SK-N-SH treated with all-trans-retinoic acid at 6 μM for 48 hours (cell line): ENCODE measurements around the gene TTC38.

ENCODE experiments used
- ATAC-seq: fragments of 200-7000 bp; cut with Tn5 transposase; 3 replicates; pipeline ENCODE4 v1.9.1; 2020; ENCODE audit warnings: mild to moderate bottlenecking, moderate library complexity
- ARNTL ChIP-seq: fragments of 450-650 bp; formaldehyde crosslinking; IDR thresholded peaks from 2 replicates; pipeline ENCODE4 v1.5.0; 2020; ENCODE audit warnings: low read depth, mild to moderate bottlenecking, moderate library complexity, borderline replicate concordance
- BACH2 ChIP-seq: fragments of 250-450 bp; sonication (Bioruptor Pico); IDR thresholded peaks from 2 replicates; pipeline ENCODE4 v1.9.0; 2021; ENCODE audit warnings: mild to moderate bottlenecking, borderline replicate concordance
- CREB5 ChIP-seq: fragments of 250-450 bp; sonication (Bioruptor Pico); IDR thresholded peaks from 2 replicates; pipeline ENCODE4 v1.5.1; 2020; ENCODE audit warnings: low read depth, mild to moderate bottlenecking, moderate library complexity
- CSDC2 ChIP-seq: fragments of 250-450 bp; sonication (Bioruptor Pico); IDR thresholded peaks from 2 replicates; pipeline ENCODE4 v1.5.0; 2020; ENCODE audit warnings: mild to moderate bottlenecking, moderate library complexity
- ESRRG ChIP-seq: fragments of 250-450 bp; sonication (Bioruptor Pico); IDR thresholded peaks from 2 replicates; pipeline ENCODE4 v1.6.1; 2021; ENCODE audit warnings: mild to moderate bottlenecking
- GLIS3 ChIP-seq: fragments of 250-450 bp; sonication (Bioruptor Pico); IDR thresholded peaks from 2 replicates; pipeline ENCODE4 v1.5.0; 2020; ENCODE audit warnings: mild to moderate bottlenecking, moderate library complexity
- ISL1 ChIP-seq: fragments of 250-450 bp; sonication (Bioruptor Pico); IDR thresholded peaks from 2 replicates; pipeline ENCODE4 v2.1.2; 2022; ENCODE audit warnings: mild to moderate bottlenecking, moderate library complexity
- OSR1 ChIP-seq: fragments of 250-450 bp; sonication (Bioruptor Pico); IDR thresholded peaks from 2 replicates; pipeline ENCODE4 v1.8.0; 2022; ENCODE audit warnings: moderate library complexity, mild to moderate bottlenecking, inconsistent platforms
- PATZ1 ChIP-seq: fragments of 250-450 bp; sonication (Bioruptor Pico); IDR thresholded peaks from 2 replicates; pipeline ENCODE4 v1.8.0; 2020; ENCODE audit warnings: mild to moderate bottlenecking, moderate library complexity, borderline replicate concordance
- POU6F1 ChIP-seq: fragments of 250-450 bp; sonication (Bioruptor Pico); IDR thresholded peaks from 2 replicates; pipeline ENCODE4 v1.8.0; 2021; ENCODE audit warnings: low read depth, mild to moderate bottlenecking, moderate library complexity, borderline replicate concordance
- PPARA ChIP-seq: fragments of 250-450 bp; sonication (Bioruptor Pico); IDR thresholded peaks from 2 replicates; pipeline ENCODE4 v1.5.0; 2020; ENCODE audit warnings: mild to moderate bottlenecking, borderline replicate concordance
- RARB ChIP-seq: fragments of 250-450 bp; sonication (Bioruptor Pico); IDR thresholded peaks from 2 replicates; pipeline ENCODE4 v1.8.0; 2021; ENCODE audit warnings: mild to moderate bottlenecking, moderate library complexity
- SNAI2 ChIP-seq: fragments of 250-450 bp; sonication (Bioruptor Pico); IDR thresholded peaks from 2 replicates; pipeline ENCODE4 v1.5.0; 2020; ENCODE audit warnings: mild to moderate bottlenecking, moderate library complexity
- TCF4 ChIP-seq: fragments of 250-450 bp; sonication (Bioruptor Pico); IDR thresholded peaks from 2 replicates; pipeline ENCODE4 v1.8.0; 2021; ENCODE audit warnings: mild to moderate bottlenecking, moderate library complexity, borderline replicate concordance
- ZC3H10 ChIP-seq: fragments of 250-450 bp; sonication (Bioruptor Pico); IDR thresholded peaks from 2 replicates; pipeline ENCODE4 v1.5.1; 2021; ENCODE audit warnings: mild to moderate bottlenecking, moderate library complexity
- ZFP3 ChIP-seq: fragments of 250-450 bp; sonication (Bioruptor Pico); IDR thresholded peaks from 2 replicates; pipeline ENCODE4 v1.5.0; 2020; ENCODE audit warnings: mild to moderate bottlenecking, moderate library complexity
- ZFP30 ChIP-seq: fragments of 450-650 bp; formaldehyde crosslinking; IDR thresholded peaks from 2 replicates; pipeline ENCODE4 v1.5.0; 2022; ENCODE audit warnings: mild to moderate bottlenecking, moderate library complexity
- ZNF565 ChIP-seq: fragments of 450-650 bp; formaldehyde crosslinking; conservative IDR thresholded peaks from 2 replicates; pipeline ENCODE4 v1.5.0; 2020; ENCODE audit warnings: low read depth, mild to moderate bottlenecking, moderate library complexity
- ZNF8 ChIP-seq: fragments of 450-650 bp; formaldehyde crosslinking; IDR thresholded peaks from 2 replicates; pipeline ENCODE4 v1.5.0; 2020; ENCODE audit warnings: mild to moderate bottlenecking, moderate library complexity
- TF ChIP-seq, protein P1 (sequence below): fragments of 250-450 bp; sonication (Bioruptor Pico); IDR thresholded peaks from 2 replicates; pipeline ENCODE4 v1.5.0; 2020; ENCODE audit warnings: mild to moderate bottlenecking, moderate library complexity

The TTC38 gene

GRCh38 chr22:46299101-46299500 lies 31.3 kb downstream of the TTC38 start:
- TF ChIP-seq SNAI2 (CRISPR knock-in tag), result no peak
- no peak for TF ChIP-seq ZNF565 (CRISPR knock-in tag)
- no peak for TF ChIP-seq ZFP3 (CRISPR knock-in tag)
- no peak for TF ChIP-seq CREB5
- no peak for TF ChIP-seq PPARA (CRISPR knock-in tag)
- no peak for TF ChIP-seq ESRRG (CRISPR knock-in tag)
- TF ChIP-seq ISL1 (CRISPR knock-in tag), result no peak
- no peak for TF ChIP-seq TCF4 (CRISPR knock-in tag)
- TF ChIP-seq, protein P1, sequence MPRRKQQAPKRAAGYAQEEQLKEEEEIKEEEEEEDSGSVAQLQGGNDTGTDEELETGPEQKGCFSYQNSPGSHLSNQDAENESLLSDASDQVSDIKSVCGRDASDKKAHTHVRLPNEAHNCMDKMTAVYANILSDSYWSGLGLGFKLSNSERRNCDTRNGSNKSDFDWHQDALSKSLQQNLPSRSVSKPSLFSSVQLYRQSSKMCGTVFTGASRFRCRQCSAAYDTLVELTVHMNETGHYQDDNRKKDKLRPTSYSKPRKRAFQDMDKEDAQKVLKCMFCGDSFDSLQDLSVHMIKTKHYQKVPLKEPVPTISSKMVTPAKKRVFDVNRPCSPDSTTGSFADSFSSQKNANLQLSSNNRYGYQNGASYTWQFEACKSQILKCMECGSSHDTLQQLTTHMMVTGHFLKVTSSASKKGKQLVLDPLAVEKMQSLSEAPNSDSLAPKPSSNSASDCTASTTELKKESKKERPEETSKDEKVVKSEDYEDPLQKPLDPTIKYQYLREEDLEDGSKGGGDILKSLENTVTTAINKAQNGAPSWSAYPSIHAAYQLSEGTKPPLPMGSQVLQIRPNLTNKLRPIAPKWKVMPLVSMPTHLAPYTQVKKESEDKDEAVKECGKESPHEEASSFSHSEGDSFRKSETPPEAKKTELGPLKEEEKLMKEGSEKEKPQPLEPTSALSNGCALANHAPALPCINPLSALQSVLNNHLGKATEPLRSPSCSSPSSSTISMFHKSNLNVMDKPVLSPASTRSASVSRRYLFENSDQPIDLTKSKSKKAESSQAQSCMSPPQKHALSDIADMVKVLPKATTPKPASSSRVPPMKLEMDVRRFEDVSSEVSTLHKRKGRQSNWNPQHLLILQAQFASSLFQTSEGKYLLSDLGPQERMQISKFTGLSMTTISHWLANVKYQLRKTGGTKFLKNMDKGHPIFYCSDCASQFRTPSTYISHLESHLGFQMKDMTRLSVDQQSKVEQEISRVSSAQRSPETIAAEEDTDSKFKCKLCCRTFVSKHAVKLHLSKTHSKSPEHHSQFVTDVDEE (CRISPR knock-in tag), result no peak
- TF ChIP-seq PATZ1 (CRISPR knock-in tag), result no peak
- TF ChIP-seq CSDC2 (CRISPR knock-in tag), result no peak
- TF ChIP-seq OSR1 (CRISPR knock-in tag), result no peak
- ATAC-seq, result no peak

- ATAC-seq, result no peak
- TF ChIP-seq ZC3H10, result no peak
- no peak for TF ChIP-seq POU6F1
- TF ChIP-seq ZFP30 (CRISPR knock-in tag), result no peak
- TF ChIP-seq BACH2 (CRISPR knock-in tag), result no peak
- TF ChIP-seq CSDC2 (CRISPR knock-in tag), result no peak
- TF ChIP-seq PATZ1 (CRISPR knock-in tag), result no peak
- TF ChIP-seq ZNF565 (CRISPR knock-in tag), result no peak
- TF ChIP-seq OSR1 (CRISPR knock-in tag), result no peak
- no peak for TF ChIP-seq GLIS3 (CRISPR knock-in tag)
- TF ChIP-seq ZFP3 (CRISPR knock-in tag), result no peak
- TF ChIP-seq PPARA (CRISPR knock-in tag), result no peak
- no peak for TF ChIP-seq TCF4 (CRISPR knock-in tag)
- TF ChIP-seq, protein P1 (CRISPR knock-in tag), result no peak
- TF ChIP-seq RARB (CRISPR knock-in tag), result no peak
- TF ChIP-seq ARNTL (CRISPR knock-in tag), result no peak
- no peak for TF ChIP-seq ISL1 (CRISPR knock-in tag)
- no peak for TF ChIP-seq ESRRG (CRISPR knock-in tag)
- TF ChIP-seq ZNF8 (CRISPR knock-in tag), result no peak
- TF ChIP-seq CREB5, result no peak
Observed at GRCh38 chr22:46300491-46300890, 32.7 kb downstream of the TTC38 start.
